ES-I3 (cell line): ENCODE measurements around the gene ADARB1.

ENCODE experiments used
- H3K36me3 ChIP-seq: 2 replicates; pipeline ENCODE4 v1.6.1; 2013; ENCODE audit warnings: mild to moderate bottlenecking, low read length, control low read depth, moderate library complexity; ENCODE audit not compliant: insufficient read depth
- H3K4me1 ChIP-seq: 2 replicates; pipeline ENCODE4 v1.6.1; 2013; ENCODE audit warnings: mild to moderate bottlenecking, control low read depth, low read length; ENCODE audit not compliant: insufficient read depth
- H3K9ac ChIP-seq: 2 replicates; pipeline ENCODE4 v1.6.1; 2013; ENCODE audit warnings: low read depth, mild to moderate bottlenecking, low read length, moderate library complexity
- H3K9me3 ChIP-seq: 2 replicates; pipeline ENCODE4 v1.6.1; 2013; ENCODE audit warnings: mild to moderate bottlenecking, low read length, moderate library complexity; ENCODE audit not compliant: control insufficient read depth, insufficient read depth

Gene ADARB1

GRCh38 chr21:45199201-45199600 is 124.8 kb downstream of the ADARB1 start:
- no peaks in the 10 kb centered on the region for H3K36me3 ChIP-seq
- no peaks in the 10 kb centered on the region; the same call in 1 of the 2 replicates for H3K4me1 ChIP-seq
- no peak overlapping the region for H3K9ac ChIP-seq
- no peaks in the 10 kb centered on the region for H3K9me3 ChIP-seq

GRCh38 chr21:45200031-45200430 is 125.7 kb downstream of the ADARB1 start:
- H3K36me3 ChIP-seq = no peaks in the 10 kb centered on the region
- no peaks in the 10 kb centered on the region; the same call in 1 of the 2 replicates for H3K4me1 ChIP-seq
- no peak overlapping the region for H3K9ac ChIP-seq
- H3K9me3 ChIP-seq = no peaks in the 10 kb centered on the region

GRCh38 chr21:45200581-45201296 is 126.4 kb downstream of the ADARB1 start:
- no peaks in the 10 kb centered on the region for H3K9me3 ChIP-seq
- H3K9ac ChIP-seq = no peak overlapping the region
- H3K36me3 ChIP-seq = no peaks in the 10 kb centered on the region
- H3K4me1 ChIP-seq = no peaks in the 10 kb centered on the region; the same call in 1 of the 2 replicates

- Histone ChIP-seq H3K9ac (no peak overlapping the region), H3K4me1 (no peaks in the 10 kb centered on the region; the same call in 1 of the 2 replicates), H3K9me3 (no peaks in the 10 kb centered on the region), H3K36me3 (no peaks in the 10 kb centered on the region)
Observed at GRCh38 chr21:45202344-45202743, 128.0 kb downstream of the ADARB1 start.

GRCh38 chr21:45202889-45203288 is 128.5 kb downstream of the ADARB1 start:
- Histone ChIP-seq H3K36me3 (no peaks in the 10 kb centered on the region; the same call in 1 of the 2 replicates), H3K9me3 (no peaks in the 10 kb centered on the region), H3K9ac (no peak overlapping the region), H3K4me1 (no peaks in the 10 kb centered on the region; the same call in 1 of the 2 replicates)

GRCh38 chr21:45203983-45204382 is 129.6 kb downstream of the ADARB1 start:
- Histone ChIP-seq H3K36me3 (no peaks in the 10 kb centered on the region; the same call in 1 of the 2 replicates), H3K4me1 (no peaks in the 10 kb centered on the region; the same call in 1 of the 2 replicates), H3K9me3 (no peaks in the 10 kb centered on the region), H3K9ac (no peak overlapping the region)

GRCh38 chr21:45204395-45204794 is 130.0 kb downstream of the ADARB1 start:
- Histone ChIP-seq H3K4me1 (no peaks in the 10 kb centered on the region; the same call in 1 of the 2 replicates), H3K36me3 (no peaks in the 10 kb centered on the region; the same call in 1 of the 2 replicates), H3K9me3 (no peaks in the 10 kb centered on the region), H3K9ac (no peak overlapping the region)

GRCh38 chr21:45207839-45208626 is 133.7 kb downstream of the ADARB1 start:
- Histone ChIP-seq H3K9ac (no peak overlapping the region), H3K9me3 (no peaks in the 10 kb centered on the region), H3K4me1 (no peaks in the 10 kb centered on the region), H3K36me3 (no peaks in the 10 kb centered on the region; the same call in none of the 2 replicates)

GRCh38 chr21:45208627-45208951 is 134.2 kb downstream of the ADARB1 start:
- no peaks in the 10 kb centered on the region for H3K9me3 ChIP-seq
- no peaks in the 10 kb centered on the region; the same call in none of the 2 replicates for H3K36me3 ChIP-seq
- H3K4me1 ChIP-seq = no peaks in the 10 kb centered on the region
- H3K9ac ChIP-seq = no peak overlapping the region

GRCh38 chr21:45209046-45209445 is 134.7 kb downstream of the ADARB1 start:
- Histone ChIP-seq H3K4me1 (no peaks in the 10 kb centered on the region), H3K36me3 (no peaks in the 10 kb centered on the region; the same call in none of the 2 replicates), H3K9me3 (no peaks in the 10 kb centered on the region), H3K9ac (no peak overlapping the region)

- H3K9ac ChIP-seq = no peak overlapping the region
- H3K36me3 ChIP-seq = no peaks in the 10 kb centered on the region; the same call in none of the 2 replicates
- H3K9me3 ChIP-seq = no peaks in the 10 kb centered on the region
- no peaks in the 10 kb centered on the region for H3K4me1 ChIP-seq
Observed at GRCh38 chr21:45209685-45210284, 135.4 kb downstream of the ADARB1 start.

- Histone ChIP-seq H3K4me1 (no peaks in the 10 kb centered on the region), H3K9ac (no peak overlapping the region), H3K9me3 (no peaks in the 10 kb centered on the region), H3K36me3 (no peaks in the 10 kb centered on the region; the same call in none of the 2 replicates)
Observed at GRCh38 chr21:45210461-45210983, 136.1 kb downstream of the ADARB1 start.

GRCh38 chr21:45211661-45212060 is 137.3 kb downstream of the ADARB1 start:
- Histone ChIP-seq H3K9ac (no peak overlapping the region), H3K9me3 (no peaks in the 10 kb centered on the region), H3K4me1 (no peaks in the 10 kb centered on the region), H3K36me3 (no peaks in the 10 kb centered on the region; the same call in none of the 2 replicates)

GRCh38 chr21:45213392-45213791 is 139.0 kb downstream of the ADARB1 start:
- Histone ChIP-seq H3K36me3 (no peaks in the 10 kb centered on the region; the same call in 1 of the 2 replicates), H3K4me1 (no peaks in the 10 kb centered on the region), H3K9ac (no peak overlapping the region), H3K9me3 (no peaks in the 10 kb centered on the region)
